Right lobe of liver (tissue), 4 donors: Measurements from ENCODE around the gene HYOU1.

Experiments used
- POLR2A ChIP-seq: fragments of 450-650 bp; IDR thresholded peaks from one replicate; pipeline ENCODE4 v1.6.1; 2017; ENCODE audit warnings: antibody characterized with exemption, mild to moderate bottlenecking
- TF ChIP-seq, protein P1 (sequence below), 4 donors: fragments of 200-600 bp in 3 of 4; fragments of 450-650 bp in 1 of 4; IDR thresholded peaks; one replicate each; pipeline versions ENCODE4 v1.5.1 to v1.8.0; 2016 to 2022; ENCODE audit warnings: antibody characterized with exemption in 4 of 4, mild to moderate bottlenecking in 2 of 4
- donor health status: DM: no; HTN: no; CAD: no.
- donor health status: DM: no; HTN: no; CAD: no.
- donor health status: DM: no; HTN: yes; CAD: no.

GRCh38 chr11:119014209-119014924 is 42.6 kb downstream of the HYOU1 start:
- TF ChIP-seq, protein P1, sequence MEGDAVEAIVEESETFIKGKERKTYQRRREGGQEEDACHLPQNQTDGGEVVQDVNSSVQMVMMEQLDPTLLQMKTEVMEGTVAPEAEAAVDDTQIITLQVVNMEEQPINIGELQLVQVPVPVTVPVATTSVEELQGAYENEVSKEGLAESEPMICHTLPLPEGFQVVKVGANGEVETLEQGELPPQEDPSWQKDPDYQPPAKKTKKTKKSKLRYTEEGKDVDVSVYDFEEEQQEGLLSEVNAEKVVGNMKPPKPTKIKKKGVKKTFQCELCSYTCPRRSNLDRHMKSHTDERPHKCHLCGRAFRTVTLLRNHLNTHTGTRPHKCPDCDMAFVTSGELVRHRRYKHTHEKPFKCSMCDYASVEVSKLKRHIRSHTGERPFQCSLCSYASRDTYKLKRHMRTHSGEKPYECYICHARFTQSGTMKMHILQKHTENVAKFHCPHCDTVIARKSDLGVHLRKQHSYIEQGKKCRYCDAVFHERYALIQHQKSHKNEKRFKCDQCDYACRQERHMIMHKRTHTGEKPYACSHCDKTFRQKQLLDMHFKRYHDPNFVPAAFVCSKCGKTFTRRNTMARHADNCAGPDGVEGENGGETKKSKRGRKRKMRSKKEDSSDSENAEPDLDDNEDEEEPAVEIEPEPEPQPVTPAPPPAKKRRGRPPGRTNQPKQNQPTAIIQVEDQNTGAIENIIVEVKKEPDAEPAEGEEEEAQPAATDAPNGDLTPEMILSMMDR (IDR thresholded peaks at IDR 0.05): no peak
- no peak for TF ChIP-seq POLR2A
